Measurements from ENCODE around the gene CYP2B6. TPM values are rescaled to one million over a fixed set of nuclear protein-coding genes. Genes with fewer than 3 reads are reported as not detected.
"Not testable (repeated sequence)": the region's sequence is repeated elsewhere in the genome, so short reads cannot be mapped to it uniquely, and the experiment has no call there.

CYP2B6 gene
- total RNA-seq, 1 experiment from 2014 or later: not detected

DNA sequence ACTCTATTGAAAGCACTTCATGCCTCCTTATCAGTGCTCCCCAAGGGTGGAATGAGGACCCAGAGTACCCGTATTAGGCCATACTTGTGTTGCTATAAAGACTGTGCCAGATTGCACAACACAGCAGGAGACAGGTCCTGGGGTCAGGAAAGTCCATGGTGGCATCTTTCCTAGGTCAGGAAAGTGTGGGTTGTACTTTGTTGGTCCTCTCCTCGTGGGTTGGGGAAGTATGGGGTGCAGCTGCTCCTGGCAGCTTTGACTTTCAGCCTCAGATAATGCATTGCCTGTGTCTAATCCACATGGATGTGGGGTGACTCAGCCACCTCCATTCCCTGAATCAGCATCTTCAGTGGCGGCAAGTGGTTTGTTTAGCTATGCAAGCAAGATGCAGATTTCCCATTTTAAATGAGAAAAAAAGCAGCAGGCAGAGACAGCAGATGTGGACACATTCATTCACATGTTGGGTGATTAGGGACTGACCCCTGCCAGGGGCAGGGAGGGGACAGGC lies 8.4 kb upstream of the CYP2B6 start:
- no peak for DNase-seq (ENCODE audit: low spot score)
- Histone ChIP-seq H3K27me3 (replicated peaks; ENCODE audit: insufficient read depth, low read depth, low read length, poor library complexity) (no peaks in the 10 kb centered on the region), H3K36me3 (ENCODE audit: insufficient read depth, low read length, poor library complexity, severe bottlenecking) (no peaks in the 10 kb centered on the region), H3K9me3 (ENCODE audit: low read depth, low read length, poor library complexity, severe bottlenecking) (no peaks in the 10 kb centered on the region), H3K4me3 (ENCODE audit: low read depth, low read length, poor library complexity, severe bottlenecking) (no peak overlapping the region), H3K27ac (ENCODE audit: low read depth, low read length, poor library complexity, severe bottlenecking) (no peak overlapping the region), H3K4me1 (ENCODE audit: insufficient read depth, low read length, poor library complexity, severe bottlenecking) (no peaks in the 10 kb centered on the region)
- ChIA-PET POLR2A (ENCODE audit: low non-redundant PET) (no interaction called here), CTCF (no interaction called here)
- TF ChIP-seq, protein P1, sequence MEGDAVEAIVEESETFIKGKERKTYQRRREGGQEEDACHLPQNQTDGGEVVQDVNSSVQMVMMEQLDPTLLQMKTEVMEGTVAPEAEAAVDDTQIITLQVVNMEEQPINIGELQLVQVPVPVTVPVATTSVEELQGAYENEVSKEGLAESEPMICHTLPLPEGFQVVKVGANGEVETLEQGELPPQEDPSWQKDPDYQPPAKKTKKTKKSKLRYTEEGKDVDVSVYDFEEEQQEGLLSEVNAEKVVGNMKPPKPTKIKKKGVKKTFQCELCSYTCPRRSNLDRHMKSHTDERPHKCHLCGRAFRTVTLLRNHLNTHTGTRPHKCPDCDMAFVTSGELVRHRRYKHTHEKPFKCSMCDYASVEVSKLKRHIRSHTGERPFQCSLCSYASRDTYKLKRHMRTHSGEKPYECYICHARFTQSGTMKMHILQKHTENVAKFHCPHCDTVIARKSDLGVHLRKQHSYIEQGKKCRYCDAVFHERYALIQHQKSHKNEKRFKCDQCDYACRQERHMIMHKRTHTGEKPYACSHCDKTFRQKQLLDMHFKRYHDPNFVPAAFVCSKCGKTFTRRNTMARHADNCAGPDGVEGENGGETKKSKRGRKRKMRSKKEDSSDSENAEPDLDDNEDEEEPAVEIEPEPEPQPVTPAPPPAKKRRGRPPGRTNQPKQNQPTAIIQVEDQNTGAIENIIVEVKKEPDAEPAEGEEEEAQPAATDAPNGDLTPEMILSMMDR (conservative IDR thresholded peaks at IDR 0.05; ENCODE audit: low read depth, low read length): no peak
- no peak for TF ChIP-seq EZH2 (IDR thresholded peaks at IDR 0.05; ENCODE audit: borderline replicate concordance, low read depth, low read length, poor library complexity, severe bottlenecking)
- intact Hi-C loops (cut with micrococcal nuclease; ENCODE audit: unreplicated experiment): no loop called here
- no TSS peak for BruUV-seq (replicated peaks)

DNA sequence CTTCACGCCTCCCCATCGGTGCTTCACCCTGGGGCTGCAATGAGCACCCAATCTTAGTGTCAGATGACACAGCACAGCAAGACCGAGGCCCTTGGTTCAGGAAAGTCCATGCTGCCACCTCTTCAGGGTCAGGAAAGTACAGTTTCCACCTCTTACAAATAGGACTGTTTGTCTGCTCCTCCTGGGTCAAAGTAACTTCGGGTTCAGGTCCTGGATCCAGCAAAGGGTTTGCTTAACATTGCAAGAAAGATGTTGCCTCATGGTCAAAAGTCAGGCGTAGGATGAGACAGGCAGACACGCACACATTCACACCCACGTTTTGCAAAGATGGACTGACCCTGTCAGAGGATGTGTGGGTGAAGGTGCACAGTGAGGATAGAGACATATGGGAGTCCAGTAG lies 1.6 kb upstream of the CYP2B6 start:
- TF ChIP-seq EZH2 (IDR thresholded peaks at IDR 0.05; ENCODE audit: borderline replicate concordance, low read depth, low read length, poor library complexity, severe bottlenecking): no peak
- TF ChIP-seq, protein P1 (conservative IDR thresholded peaks at IDR 0.05; ENCODE audit: low read depth, low read length): no peak
- CTCF ChIA-PET: no interaction called here
- intact Hi-C loops (cut with micrococcal nuclease; ENCODE audit: unreplicated experiment): no loop called here
- no peak overlapping the region for H3K4me3 ChIP-seq (ENCODE audit: low read depth, low read length, poor library complexity, severe bottlenecking)
- no peaks in the 10 kb centered on the region for H3K36me3 ChIP-seq (ENCODE audit: insufficient read depth, low read length, poor library complexity, severe bottlenecking)
- H3K27me3 ChIP-seq (replicated peaks; ENCODE audit: insufficient read depth, low read depth, low read length, poor library complexity): no peaks in the 10 kb centered on the region
- H3K9me3 ChIP-seq (ENCODE audit: low read depth, low read length, poor library complexity, severe bottlenecking): no peaks in the 10 kb centered on the region
- POLR2A ChIA-PET (ENCODE audit: low non-redundant PET): no interaction called here
- BruUV-seq (replicated peaks): no TSS peak
- no peaks in the 10 kb centered on the region for H3K4me1 ChIP-seq (ENCODE audit: insufficient read depth, low read length, poor library complexity, severe bottlenecking)
- H3K27ac ChIP-seq (ENCODE audit: low read depth, low read length, poor library complexity, severe bottlenecking): no peak overlapping the region
- no peak for DNase-seq (ENCODE audit: low spot score)

DNA sequence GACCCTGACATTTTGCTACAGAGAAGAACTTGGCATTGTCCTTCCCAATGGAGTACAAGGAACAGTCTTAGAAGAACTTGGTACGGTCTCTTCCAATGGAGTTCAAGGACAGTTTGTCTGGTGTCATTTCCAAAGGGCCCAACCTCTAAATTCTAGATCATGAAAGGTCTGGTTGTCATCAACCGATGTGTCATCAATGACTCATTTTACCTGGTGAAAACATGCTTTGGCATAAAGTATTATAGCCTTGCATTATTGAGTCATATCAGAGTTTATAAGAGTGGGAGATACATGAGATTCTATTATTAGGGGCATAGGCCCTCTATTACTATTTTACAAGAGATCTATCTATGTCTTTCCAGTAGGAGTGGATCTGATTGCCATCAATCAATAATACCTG lies 4.3 kb downstream of the CYP2B6 start:
- Histone ChIP-seq H3K9me3 (ENCODE audit: low read depth, low read length, poor library complexity, severe bottlenecking) (no peaks in the 10 kb centered on the region), H3K4me1 (ENCODE audit: insufficient read depth, low read length, poor library complexity, severe bottlenecking) (no peaks in the 10 kb centered on the region), H3K4me3 (ENCODE audit: low read depth, low read length, poor library complexity, severe bottlenecking) (no peak overlapping the region), H3K27ac (ENCODE audit: low read depth, low read length, poor library complexity, severe bottlenecking) (no peak overlapping the region), H3K36me3 (ENCODE audit: insufficient read depth, low read length, poor library complexity, severe bottlenecking) (no peaks in the 10 kb centered on the region), H3K27me3 (replicated peaks; ENCODE audit: insufficient read depth, low read depth, low read length, poor library complexity) (no peaks in the 10 kb centered on the region)
- CTCF ChIA-PET: no interaction called here
- intact Hi-C loops (cut with micrococcal nuclease; ENCODE audit: unreplicated experiment): no loop called here
- POLR2A ChIA-PET (ENCODE audit: low non-redundant PET): no interaction called here
- BruUV-seq (replicated peaks): no TSS peak
- TF ChIP-seq, protein P1 (conservative IDR thresholded peaks at IDR 0.05; ENCODE audit: low read depth, low read length): no peak
- no peak for TF ChIP-seq EZH2 (IDR thresholded peaks at IDR 0.05; ENCODE audit: borderline replicate concordance, low read depth, low read length, poor library complexity, severe bottlenecking)
- DNase-seq (ENCODE audit: low spot score): no peak

DNA sequence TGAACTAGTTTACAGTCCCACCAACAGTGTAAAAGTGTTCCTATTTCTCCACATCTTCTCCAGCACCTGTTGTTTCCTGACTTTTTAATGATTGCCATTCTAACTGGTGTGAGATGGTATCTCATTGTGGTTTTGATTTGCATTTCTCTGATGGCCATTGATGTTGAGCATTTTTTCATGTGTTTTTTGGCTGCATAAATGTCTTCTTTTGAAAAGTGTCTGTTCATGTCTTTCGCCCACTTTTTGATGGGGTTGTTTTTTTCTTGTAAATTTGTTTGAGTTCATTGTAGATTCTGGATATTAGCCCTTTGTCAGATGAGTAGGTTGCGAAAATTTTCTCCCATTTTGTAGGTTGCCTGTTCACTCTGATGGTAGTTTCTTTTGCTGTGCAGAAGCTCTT lies 7.9 kb downstream of the CYP2B6 start:
- H3K36me3 ChIP-seq (ENCODE audit: insufficient read depth, low read length, poor library complexity, severe bottlenecking); H3K27me3 ChIP-seq (replicated peaks; ENCODE audit: insufficient read depth, low read depth, low read length, poor library complexity); BruUV-seq (replicated peaks); H3K27ac ChIP-seq (ENCODE audit: low read depth, low read length, poor library complexity, severe bottlenecking); H3K4me1 ChIP-seq (ENCODE audit: insufficient read depth, low read length, poor library complexity, severe bottlenecking); DNase-seq (ENCODE audit: low spot score); CTCF ChIA-PET; H3K9me3 ChIP-seq (ENCODE audit: low read depth, low read length, poor library complexity, severe bottlenecking); intact Hi-C loops (cut with micrococcal nuclease; ENCODE audit: unreplicated experiment); H3K4me3 ChIP-seq (ENCODE audit: low read depth, low read length, poor library complexity, severe bottlenecking): not testable (repeated sequence)
- POLR2A ChIA-PET (ENCODE audit: low non-redundant PET): interaction anchor here (0.7 kb wide), 1 partner anchor 22 kb away, joined by 4 read pairs; no protein-coding TSS in a partner anchor
